Activated T-helper 9 cell treated with anti-CD3 and anti-CD28 coated beads, Interleukin-2, amount 50 U/mL, for 16 hours (primary cell): ENCODE results near the gene SPAG17.

ENCODE experiments used
- DNase-seq: peaks from one replicate; pipeline ENCODE4 v3.0.0-alpha.2; 2020; ENCODE audit warnings: low read depth

Gene SPAG17

GRCh38 chr1:118075116-118075515 is 109.9 kb downstream of the SPAG17 start:
- no peak for DNase-seq

- DNase-seq = no peak
Observed at GRCh38 chr1:118073648-118074435, 111.2 kb downstream of the SPAG17 start.

GRCh38 chr1:118049981-118050380 is 135.0 kb downstream of the SPAG17 start:
- no peak for DNase-seq

- DNase-seq = no peak
Observed at GRCh38 chr1:118047650-118048224, 137.3 kb downstream of the SPAG17 start.

- DNase-seq = no peak
Observed at GRCh38 chr1:118047006-118047649, 137.9 kb downstream of the SPAG17 start.

GRCh38 chr1:118043624-118044023 is 141.4 kb downstream of the SPAG17 start:
- DNase-seq = no peak

GRCh38 chr1:118042501-118042900 is 142.5 kb downstream of the SPAG17 start:
- no peak for DNase-seq

GRCh38 chr1:118039170-118039569 is 145.9 kb downstream of the SPAG17 start:
- no peak for DNase-seq

GRCh38 chr1:118032883-118033282 is 152.1 kb downstream of the SPAG17 start:
- DNase-seq = no peak

GRCh38 chr1:118028267-118028666 is 156.8 kb downstream of the SPAG17 start:
- DNase-seq = no peak

- no peak for DNase-seq
Observed at GRCh38 chr1:118023199-118023598, 161.8 kb downstream of the SPAG17 start.

- DNase-seq = no peak
Observed at GRCh38 chr1:118021668-118022067, 163.4 kb downstream of the SPAG17 start.

- no peak for DNase-seq
Observed at GRCh38 chr1:118018060-118018459, 167.0 kb downstream of the SPAG17 start.

GRCh38 chr1:118013938-118014337 is 171.1 kb downstream of the SPAG17 start:
- DNase-seq = no peak

- no peak for DNase-seq
Observed at GRCh38 chr1:118013336-118013735, 171.7 kb downstream of the SPAG17 start.

GRCh38 chr1:118012515-118013124 is 172.4 kb downstream of the SPAG17 start:
- no peak for DNase-seq

- no peak for DNase-seq
Observed at GRCh38 chr1:118008011-118008410, 177.0 kb downstream of the SPAG17 start.

GRCh38 chr1:118007391-118007790 is 177.6 kb downstream of the SPAG17 start:
- DNase-seq = no peak

GRCh38 chr1:118004312-118004711 is 180.7 kb downstream of the SPAG17 start:
- no peak for DNase-seq

GRCh38 chr1:117985973-117986372 is 199.1 kb downstream of the SPAG17 start:
- DNase-seq = no peak

GRCh38 chr1:117985239-117985638 is 199.8 kb downstream of the SPAG17 start:
- no peak for DNase-seq

- DNase-seq = no peak
Observed at GRCh38 chr1:117981455-117982192, 203.4 kb downstream of the SPAG17 start.
